GM10847 (cell line): ENCODE measurements around the gene STIP1.

Experiments used
- POLR2A ChIP-seq: IDR thresholded peaks from 2 replicates; pipeline ENCODE4 v1.6.1; 2011; ENCODE audit not compliant: insufficient read length; ENCODE audit errors: extremely low read depth

STIP1 gene

DNA sequence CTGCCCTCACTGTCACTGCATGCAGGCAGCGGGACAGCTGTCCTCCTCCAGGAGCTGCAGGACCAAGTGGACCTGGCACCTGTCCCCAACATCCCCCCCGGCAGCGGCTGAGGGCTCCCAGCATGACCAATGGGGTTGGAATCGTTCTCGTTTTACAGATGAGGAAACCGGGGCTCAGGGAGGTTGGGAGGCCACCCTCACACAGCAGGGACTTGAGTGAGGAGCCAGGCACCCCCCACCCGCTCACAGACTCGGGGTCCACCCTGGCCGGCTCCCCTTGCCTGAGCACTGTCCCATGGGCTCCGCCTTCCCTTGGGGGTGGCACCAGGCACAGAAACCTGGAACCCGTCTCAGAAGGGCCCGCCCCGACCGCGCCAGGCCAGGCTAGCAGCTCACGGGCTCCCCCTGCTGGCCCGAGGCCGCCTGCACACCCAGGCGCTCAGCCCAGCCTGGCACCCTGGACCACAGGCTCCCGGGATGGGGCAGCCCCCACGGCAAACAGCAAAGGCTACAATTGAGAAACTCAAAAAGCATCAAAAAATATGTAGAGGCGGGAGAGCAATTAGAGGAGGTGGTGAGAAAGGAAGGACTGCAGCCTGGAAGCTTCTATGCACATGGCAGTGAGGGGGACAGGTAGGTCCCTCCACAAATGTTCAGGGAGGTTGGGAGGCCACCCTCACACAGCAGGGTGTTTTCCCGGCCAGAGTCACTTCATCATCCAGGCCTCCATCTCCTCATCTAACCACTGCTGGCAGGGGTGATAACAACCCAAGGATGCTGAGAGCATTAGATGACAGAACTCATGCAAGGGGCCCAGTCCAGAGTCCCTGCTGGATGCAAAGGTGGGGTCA, 32.9 kb upstream of the STIP1 start:
- TF ChIP-seq POLR2A = no peak

DNA sequence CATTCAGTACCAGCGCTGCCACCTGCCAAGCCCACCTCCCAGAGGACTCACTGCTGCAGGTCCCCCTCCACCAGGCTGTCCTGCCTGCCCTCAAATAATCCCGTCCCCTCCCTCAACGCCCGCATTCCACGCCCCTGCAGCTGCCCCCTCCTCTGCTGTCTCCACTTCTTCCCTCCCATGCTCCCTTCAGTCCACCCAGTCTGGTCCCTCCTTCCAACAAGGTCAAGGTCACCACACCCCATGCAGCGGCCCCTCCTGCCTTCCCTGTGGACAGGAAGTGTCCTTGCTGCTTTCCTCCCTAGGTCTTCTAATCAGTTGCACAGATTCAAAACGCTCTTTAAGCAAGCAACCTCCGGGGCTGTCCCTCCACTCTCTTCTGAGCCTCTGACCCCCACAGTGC, 32.2 kb upstream of the STIP1 start:
- no peak for TF ChIP-seq POLR2A

DNA sequence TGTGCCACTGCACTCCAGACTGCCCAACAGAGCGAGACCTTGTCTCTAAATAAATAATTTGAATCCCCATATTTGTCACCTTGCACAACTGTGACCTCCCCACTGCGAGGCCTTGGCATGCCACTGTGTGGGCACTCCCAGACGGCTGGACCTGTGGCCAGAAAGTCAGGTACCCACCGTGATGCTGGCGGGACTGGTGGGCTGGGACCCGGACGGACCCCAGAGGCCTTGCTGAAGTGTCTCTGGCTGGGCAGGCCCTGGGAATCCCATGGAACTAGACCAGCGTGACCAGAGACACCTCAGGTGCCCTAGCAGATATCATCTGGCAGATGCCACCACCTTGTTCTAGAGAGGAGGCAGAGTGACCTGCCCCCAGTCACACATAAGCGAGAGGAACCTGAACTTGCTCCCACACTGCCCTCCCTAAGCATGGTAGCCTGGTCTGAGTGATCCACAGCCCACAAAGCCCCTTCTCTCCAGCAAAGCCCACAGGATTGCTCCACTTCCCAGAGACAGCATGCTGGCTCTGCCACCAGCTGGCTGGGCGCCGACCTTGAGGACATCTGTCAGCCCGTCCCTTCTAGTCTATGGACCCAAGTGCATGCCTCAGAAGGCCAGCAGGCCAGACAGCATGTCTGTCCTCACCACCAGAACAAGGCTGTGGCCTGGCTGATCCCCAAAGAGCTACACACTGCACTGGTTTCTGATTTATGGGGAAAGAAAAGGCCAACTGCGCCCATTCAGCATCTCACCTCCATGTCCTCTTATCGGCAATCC, 29.5 kb upstream of the STIP1 start:
- no peak for TF ChIP-seq POLR2A

DNA sequence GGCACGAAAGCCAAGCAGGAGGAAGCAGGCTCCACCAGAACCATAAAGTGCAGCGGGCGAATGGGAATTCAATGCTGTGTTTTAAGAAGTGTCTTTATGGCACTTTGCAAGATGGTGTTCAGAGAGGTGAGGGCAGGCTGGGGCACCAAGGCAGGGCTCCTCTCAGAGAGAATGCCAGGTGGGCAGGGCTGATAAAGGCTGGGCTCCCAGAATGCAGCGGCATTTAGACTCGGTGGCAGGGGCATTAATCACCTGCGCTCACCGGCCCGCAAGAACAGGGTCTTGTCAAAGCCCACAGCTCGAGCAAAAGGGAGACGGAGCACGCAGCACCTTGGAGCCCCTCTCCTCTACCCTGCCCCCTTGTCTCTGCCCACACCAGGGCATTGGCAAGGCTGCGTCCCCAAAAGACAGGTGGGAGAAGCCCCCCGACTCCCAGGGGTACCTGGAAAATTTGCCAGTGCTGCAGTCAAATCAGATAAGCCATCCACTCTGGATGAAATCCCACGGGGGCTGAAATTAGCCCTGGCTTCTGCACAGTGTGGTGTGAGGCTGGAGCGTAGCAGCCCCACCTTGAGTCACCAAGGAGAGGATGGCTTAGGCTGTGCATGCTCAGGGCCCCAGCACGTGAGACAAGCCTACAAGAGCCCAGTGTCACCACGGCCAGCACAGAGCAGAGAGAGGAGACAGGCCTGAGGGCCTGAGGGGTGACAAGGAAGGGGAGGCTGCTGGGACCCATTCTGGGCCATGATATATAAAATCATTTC, 28.2 kb upstream of the STIP1 start:
- no peak for TF ChIP-seq POLR2A

DNA sequence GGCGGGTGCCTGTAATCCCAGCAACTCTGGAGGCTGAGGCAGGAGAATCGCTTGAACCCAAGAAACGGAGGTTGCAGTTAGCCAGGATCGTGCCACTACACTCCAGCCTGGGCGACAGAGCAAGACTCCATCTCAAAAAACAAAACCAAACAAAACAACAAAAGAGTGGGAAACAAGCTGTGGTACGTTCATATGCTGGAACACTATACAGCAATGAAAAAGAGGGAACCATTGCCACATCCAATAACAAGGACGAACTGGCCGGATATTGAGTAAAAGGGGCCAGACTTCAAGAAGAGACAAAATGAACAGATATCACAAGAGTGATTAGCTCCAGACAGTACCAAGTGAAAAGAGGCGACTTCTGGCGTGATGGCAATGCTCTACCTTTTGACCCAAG, 24.9 kb upstream of the STIP1 start:
- TF ChIP-seq POLR2A = no peak

DNA sequence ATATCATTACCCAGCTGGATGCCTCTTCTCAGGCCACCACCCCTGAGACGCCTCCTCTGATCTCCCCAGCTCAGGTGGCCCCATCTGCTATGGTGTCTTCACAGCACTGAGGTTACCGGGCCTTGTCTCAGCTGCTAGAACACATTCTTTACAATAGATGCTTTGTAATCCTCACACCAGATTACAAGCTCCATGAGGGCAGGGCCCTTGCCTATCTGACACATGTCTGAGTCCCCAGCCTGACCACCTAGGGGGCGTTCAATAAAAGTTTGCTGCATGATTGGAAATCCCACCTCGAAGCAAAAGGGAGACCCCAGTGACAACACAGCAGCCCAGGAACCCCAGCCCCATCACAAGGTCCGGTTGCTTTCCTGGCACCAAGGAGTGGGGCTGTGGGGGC, 22.0 kb upstream of the STIP1 start:
- no peak for TF ChIP-seq POLR2A

DNA sequence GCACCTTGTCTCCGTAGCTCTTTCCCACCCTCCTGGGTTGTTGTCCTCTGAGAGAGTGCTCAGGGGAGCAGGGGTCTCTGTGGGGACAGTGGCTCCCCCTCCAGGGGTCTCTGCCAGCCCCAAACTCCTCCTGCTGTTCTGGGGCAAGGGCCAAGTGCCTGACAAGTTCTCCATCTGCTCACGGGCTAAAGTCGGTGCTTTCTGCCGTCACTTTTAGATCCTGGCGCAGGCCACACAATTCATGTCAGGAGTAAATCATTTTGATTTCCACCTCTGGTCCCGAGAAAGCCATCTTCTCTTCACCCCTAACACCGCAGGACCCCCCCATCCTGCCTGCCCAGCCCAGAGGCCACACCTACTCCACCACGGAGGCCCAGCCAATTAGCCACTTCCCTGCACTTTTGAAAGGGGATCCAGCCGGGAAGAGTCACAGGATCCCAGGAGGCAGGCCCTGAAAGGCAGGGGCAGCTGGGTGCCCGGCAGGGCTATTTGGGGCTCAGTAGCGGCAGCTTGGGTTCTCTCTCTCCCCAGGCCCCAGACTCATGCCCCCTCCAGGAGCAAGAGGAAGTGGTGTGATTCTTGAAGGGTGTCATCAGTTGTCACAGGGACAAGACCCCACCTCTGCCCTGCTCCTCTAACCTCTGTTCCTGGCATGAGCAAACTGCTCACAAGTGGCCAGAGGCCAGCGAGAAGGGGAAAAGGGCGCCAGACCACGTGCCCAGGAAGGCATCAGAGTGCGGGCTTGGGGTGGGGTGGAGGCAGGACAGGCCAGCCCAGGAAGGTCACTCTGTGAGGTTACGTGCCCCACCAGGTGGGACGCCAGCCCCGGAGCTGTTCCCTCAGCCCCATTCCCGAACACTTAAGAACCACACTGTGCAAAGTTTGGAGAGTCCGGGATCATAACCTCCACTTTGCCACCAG, 21.3 kb upstream of the STIP1 start:
- TF ChIP-seq POLR2A = no peak

DNA sequence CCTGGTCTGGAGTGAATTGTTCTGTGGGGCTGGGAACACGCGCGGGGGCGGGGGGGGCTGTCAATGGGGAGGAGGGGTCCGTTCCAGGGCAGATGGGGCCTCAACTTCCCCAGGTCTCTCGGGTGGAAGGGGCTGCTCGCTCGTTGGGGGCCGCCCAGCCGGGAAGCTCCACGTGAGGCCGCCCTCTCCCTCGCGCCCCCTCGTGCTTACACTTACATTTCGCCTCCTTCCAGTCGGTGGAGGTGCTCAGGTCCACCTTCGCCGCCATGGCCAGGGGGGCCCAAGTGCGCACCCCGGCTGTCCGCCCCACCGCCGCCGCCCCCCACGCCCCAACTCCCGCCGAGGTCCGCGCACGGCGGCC, 20.5 kb upstream of the STIP1 start:
- TF ChIP-seq POLR2A = no peak

DNA sequence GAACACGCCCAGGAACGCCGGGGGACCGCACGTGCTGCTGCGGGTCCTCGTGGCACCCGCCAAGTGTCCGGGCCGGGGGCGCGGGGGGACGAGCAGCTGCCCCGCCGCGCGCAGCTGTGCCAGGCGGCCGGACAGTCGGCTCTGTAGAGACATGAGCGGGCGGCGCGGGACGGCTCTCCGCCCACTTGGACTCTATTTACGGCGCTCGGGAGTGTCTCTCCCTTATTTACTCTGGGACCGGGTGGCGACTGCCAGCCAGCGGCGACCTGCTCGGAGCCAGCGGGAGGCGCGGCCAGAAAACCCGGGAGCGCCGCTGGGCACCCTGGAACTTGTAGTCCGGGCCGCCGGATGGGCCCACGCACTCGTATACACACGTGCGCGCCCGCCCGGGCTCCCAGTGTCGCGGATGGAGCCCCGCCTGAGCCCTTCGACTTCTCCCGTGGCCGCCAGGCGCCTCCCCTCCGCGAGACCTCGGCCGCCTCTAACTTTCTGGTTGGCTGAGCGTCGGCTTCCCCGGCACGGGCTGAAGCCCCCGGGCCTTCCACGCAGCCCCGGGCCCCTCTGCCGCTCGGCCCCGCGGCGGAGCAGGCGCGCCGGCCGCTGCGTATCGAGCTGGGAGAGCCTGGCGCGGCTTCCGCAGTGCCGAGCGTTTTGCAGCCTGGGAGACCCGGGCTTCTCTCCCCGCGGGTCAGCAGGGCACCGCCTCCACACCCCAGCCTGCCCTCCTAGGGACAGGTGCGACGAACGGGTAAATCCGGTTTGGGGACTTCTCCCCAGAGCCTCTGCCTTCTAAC, 19.9 kb upstream of the STIP1 start, which contains the start of gene MACROD1:
Gene MACROD1, minus strand, starts transcription at position 272 of the 794 bp plus-strand sequence. Its CDS starts 119 bp downstream, at position 153.
- TF ChIP-seq POLR2A = peak; percentile 15

DNA sequence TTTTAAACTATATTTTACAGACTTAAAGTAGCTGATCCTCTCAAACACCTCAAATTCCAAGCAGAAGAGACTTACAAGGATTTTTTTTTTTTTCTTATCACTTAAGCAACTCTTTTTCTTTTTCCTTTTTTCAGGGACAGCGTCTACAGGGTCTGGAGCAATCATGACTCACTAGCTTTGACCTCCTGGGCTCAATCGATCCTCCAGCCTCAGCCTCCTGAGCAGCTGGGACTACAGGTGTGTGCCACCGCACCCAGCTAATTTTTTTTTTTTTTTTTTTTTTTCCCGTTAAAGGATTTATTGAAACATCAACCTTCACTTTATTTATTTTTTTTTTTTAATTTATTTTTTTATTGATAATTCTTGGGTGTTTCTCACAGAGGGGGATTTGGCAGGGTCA, 15.6 kb upstream of the STIP1 start:
- TF ChIP-seq POLR2A = no peak

DNA sequence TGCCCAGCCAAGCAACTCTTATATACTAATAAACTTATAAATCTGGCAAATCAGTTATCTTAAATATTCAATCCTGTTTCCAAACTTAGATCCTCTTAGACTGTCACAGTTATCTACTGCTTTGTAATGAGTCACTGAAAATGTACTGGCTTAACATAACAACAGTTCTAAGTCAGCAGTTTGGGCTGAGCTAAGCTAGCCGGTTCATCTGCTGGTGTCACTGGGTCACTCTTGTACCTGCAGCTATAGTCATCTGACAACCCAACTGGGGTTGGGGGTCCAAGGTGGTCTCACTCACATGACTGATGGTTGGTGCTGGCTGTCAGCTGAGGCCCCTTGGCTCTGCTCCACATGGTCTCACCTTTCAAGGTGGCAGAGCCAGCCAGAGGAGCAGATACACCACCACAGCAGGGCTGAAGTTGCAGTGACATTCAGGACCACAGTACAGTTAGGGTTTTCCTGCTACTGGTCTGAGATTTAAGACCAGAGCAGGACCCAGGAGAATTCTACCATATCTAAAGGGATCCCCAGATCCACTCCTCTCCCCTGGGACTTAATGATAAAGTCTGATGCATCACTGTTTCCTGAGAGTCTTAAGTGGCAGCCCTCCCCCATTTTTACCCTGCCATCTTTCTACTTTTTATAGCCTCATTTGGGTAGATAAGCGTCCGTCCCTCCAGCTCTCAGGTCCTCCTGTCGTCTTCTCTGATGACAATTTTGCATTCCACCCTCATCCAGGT, 12.2 kb upstream of the STIP1 start:
- no peak for TF ChIP-seq POLR2A

DNA sequence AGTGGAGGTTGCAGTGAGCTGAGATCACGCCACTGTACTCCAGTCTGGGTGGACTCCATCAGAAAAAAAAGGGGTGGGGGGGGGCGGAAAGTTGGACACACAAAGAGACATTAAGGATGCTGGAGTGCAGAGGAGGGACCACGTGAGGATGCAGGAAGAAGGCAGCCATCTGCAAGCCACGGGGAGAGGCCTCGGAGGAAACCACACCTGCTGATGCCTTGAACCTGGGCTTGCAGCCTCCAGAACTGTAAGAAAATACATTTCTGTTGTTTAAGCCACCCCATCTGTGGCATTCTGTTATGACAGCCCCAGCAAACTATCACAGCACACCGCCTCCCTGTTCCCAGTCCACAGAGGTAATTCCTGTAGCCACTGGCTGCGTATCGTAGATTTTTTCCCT, 9.2 kb upstream of the STIP1 start:
- TF ChIP-seq POLR2A = no peak

DNA sequence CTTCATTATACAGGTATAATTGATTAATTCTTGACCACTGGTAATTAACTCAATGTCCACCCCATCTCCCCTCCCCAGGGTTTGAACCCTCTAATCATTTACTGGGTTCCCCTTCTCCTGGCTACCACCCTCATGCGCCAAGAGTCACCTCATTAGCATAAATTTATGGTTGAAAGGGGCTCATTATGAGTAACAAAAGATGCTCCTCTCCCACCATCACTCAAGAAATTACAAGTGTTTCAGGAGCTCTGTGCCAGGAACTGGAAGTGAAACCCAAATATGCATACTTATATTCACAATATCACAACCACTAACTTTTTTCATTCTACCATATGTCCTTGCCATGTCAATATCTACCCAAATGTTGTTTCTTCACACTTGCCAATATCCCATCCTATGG, 7.8 kb upstream of the STIP1 start:
- TF ChIP-seq POLR2A = no peak
